D721Med (cell line): ENCODE data around the gene CADPS.

Experiments used
- DNase-seq: peaks from one replicate; pipeline ENCODE4 v3.0.0; 2011; ENCODE audit warnings: low spot score; ENCODE audit not compliant: insufficient read length
- FAIRE-seq: peaks from 2 replicates; lab custom pipeline; 2011; peaks lifted over from hg19 to GRCh38; lab: Jason Lieb, UNC
- TF ChIP-seq, protein P1 (sequence below): IDR thresholded peaks from 2 replicates; pipeline ENCODE4 v1.5.1; 2012; ENCODE audit warnings: mild to moderate bottlenecking, control low read depth; ENCODE audit not compliant: insufficient read depth; ENCODE audit errors: missing control alignments

Gene CADPS

DNA sequence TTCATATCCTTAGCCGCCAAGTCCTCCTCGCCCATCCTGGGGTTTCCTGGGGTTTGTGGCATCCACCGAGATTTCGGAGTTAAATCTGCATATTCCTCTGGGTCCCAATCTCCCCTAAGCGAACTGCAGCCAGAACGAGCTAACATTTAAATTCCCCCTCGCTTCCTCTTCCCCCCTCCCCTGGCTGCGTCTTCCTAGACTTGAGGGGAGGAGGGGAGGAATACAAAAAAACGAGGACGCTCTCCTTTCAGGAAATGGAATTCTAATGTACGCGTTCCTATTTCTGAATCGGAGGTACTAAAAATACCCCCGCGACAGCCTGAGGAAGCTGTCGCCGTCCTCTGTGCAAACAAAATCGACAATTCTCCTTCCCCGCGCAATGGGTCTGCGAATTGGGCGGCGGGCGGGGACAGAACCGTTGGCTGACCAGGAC, 507.4 kb downstream of the CADPS start:
- TF ChIP-seq, protein P1, sequence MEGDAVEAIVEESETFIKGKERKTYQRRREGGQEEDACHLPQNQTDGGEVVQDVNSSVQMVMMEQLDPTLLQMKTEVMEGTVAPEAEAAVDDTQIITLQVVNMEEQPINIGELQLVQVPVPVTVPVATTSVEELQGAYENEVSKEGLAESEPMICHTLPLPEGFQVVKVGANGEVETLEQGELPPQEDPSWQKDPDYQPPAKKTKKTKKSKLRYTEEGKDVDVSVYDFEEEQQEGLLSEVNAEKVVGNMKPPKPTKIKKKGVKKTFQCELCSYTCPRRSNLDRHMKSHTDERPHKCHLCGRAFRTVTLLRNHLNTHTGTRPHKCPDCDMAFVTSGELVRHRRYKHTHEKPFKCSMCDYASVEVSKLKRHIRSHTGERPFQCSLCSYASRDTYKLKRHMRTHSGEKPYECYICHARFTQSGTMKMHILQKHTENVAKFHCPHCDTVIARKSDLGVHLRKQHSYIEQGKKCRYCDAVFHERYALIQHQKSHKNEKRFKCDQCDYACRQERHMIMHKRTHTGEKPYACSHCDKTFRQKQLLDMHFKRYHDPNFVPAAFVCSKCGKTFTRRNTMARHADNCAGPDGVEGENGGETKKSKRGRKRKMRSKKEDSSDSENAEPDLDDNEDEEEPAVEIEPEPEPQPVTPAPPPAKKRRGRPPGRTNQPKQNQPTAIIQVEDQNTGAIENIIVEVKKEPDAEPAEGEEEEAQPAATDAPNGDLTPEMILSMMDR, result no peak
- FAIRE-seq (no peak), DNase-seq (no peak)

DNA sequence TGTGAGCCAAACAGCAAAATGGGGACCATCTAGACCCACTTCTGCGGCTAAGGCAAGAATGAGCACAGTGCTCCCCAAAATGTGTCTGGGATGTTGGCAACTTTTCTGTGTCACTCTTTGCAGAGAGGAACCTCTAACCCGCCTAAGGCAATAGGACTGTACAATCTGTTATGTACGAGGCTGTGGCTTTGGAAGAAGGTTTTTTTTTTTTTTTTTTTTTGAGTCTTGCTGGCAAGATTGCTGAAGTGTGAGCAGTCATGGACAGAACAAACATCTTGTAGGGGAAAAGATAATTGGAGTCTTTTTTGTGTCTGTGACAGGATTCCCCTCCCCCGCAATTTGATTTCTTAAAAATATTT, 509.1 kb downstream of the CADPS start:
- TF ChIP-seq, protein P1, result no peak
- DNase-seq (no peak), FAIRE-seq (no peak)

DNA sequence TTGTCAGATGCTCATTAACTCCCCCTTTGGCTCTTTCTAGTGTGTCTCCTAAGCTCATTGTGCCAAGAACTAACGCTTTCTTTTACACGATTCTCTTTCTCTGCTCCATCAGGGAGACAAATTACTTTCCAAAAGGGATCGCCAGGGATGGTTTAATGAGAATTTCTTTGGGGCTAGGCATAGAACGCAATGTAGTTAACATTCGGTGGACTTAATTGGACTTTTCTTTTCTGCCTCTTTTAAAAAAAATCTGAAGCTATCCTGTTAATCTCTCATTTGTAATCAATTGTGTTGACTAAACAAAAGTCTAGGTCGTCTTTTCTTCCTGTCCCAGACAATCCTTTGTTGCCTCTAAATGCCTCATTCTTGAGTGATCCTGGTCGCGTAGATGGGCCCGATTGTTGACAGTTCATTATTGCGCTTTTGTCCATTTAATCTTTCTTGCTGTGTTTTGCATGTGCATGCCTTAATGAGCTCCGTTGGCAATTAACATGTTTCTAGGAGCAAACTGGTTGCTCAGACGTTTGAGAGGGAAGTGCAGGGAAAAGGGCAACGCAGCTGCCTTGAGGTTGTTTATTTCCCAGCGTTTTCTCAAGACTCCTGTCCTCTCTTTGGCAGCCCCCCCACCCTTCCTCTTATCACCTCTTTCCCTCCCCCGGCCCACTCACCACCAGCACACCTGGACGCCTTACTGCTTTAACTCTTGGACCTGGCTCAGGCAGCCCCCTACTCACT, 509.7 kb downstream of the CADPS start:
- no peak for FAIRE-seq
- TF ChIP-seq, protein P1, result no peak
- no peak for DNase-seq

DNA sequence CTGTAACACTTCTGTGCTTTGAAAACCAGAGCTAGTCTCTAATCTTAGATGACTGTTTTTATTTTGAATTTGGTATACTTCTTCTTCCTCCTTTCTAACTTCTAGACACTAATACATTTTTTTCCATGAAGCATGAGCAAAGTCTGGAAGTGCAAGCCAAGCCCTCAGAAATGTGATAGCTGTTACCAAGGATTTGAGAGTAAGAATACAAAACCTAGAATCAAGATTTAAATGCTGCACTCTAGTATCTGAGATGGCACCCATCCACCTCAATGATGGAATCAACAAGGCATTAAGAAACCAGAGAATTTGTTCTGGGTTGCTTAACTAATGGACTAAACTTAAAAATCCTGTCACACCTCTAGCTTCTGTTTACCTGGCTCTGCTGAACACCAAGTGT, 511.0 kb downstream of the CADPS start:
- no peak for DNase-seq
- no peak for FAIRE-seq
- TF ChIP-seq, protein P1, result no peak

DNA sequence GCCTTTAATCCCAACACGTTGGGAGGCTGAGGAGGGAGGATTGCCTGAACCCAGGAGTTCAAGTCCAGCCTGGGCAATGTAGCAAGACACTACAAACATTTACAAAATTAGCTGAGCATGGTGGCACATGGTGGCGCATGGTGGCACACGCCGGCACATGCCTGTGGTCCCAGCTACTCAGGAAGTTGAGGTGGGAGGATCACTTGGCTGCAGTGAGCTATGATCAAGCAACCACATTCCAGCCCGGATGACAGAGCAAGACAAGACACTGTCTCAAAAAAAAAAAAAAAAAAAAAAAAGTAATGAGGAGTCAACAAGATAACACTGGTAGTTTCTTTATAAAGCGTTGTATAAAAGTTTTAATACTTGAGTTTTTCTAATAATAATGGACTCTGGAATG, 511.9 kb downstream of the CADPS start:
- FAIRE-seq (no peak), DNase-seq (no peak)
- TF ChIP-seq, protein P1, result no peak

DNA sequence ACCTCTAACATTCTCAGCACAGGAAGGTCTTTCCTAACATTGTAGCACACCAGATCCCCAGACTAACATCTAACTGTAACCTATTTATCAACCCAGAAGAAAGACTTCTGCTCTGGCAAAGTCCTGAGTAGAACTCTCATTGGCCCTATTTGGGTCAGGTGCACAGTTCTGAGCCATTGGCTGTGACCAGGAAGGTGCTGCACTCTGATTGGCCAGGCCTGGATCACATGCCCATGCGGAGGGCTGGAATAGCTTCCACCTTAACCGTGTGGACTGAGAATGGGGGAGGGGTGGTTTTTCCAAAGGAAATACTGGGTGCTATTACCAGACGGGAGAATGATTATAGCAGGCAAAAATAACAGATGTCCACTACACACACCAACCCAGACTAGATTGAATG, 513.4 kb downstream of the CADPS start:
- DNase-seq, result no peak
- TF ChIP-seq, protein P1, result no peak
- no peak for FAIRE-seq

DNA sequence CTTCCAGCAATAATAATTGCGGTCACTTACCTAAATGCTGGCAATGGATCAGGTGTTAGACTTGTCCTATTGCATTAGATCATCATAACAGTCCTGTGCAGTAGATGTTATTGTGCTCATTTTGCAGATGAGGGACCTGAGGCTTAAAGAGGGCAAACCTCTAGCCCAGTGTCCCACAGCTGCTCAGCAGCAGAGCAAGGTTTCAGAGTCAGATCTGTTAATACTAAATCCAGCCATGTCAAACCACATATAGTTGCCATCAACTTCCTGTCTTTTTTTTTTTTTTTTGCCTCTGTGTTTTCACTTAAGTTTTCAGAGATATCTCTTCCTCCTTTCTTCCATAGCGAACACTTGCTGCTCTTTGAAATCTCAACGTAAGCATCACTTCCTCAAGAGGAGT, 514.0 kb downstream of the CADPS start:
- TF ChIP-seq, protein P1, result no peak
- FAIRE-seq, result no peak
- DNase-seq, result no peak
